ENCODE data around the gene ZNF529.

DNA sequence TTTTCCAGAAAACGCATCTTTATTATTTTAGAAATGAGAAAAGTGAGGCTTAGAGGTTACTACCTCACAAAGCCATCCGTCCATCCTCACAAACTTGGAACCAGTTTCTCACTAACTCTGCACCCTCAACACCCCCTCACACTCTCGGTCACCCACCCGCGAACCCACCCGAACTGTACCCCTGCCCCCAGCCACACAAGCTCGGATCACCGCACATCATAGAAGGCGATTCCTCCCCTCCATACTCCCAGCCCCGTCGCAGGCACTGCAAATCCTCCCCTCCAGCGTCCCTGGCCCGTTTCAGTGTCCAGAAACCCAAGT is 45.3 kb downstream of the ZNF529 start:
- TF ChIP-seq CTCF (IDR thresholded peaks at IDR 0.05) = no peak
- no peak for TF ChIP-seq POLR2A (IDR thresholded peaks at IDR 0.05)
- no peak for TF ChIP-seq POLR2AphosphoS5 (IDR thresholded peaks at IDR 0.05)
- TF ChIP-seq EP300 (IDR thresholded peaks at IDR 0.05) = no peak
